Measurements from ENCODE around the gene CTSZ. TPM values are rescaled to one million over a fixed set of nuclear protein-coding genes. Genes with fewer than 3 reads are reported as not detected.

Gene CTSZ
- total RNA-seq, 1 experiment from 2014 or later = 194 TPM

- Histone ChIP-seq H3K27ac (no peak overlapping the region), H3K4me1 (replicated peaks; ENCODE audit: insufficient read depth) (peaks cover 20% of the 10 kb centered on the region), H3K27me3 (ENCODE audit: insufficient read depth, low read depth) (no peaks in the 10 kb centered on the region), H3K36me3 (ENCODE audit: low read depth) (peaks cover 9% of the 10 kb centered on the region; the same call in 1 of the 2 replicates), H3F3A (ENCODE audit: insufficient read depth, low read depth) (peaks cover 2% of the 10 kb centered on the region), H3K9me2 (ENCODE audit: insufficient read depth) (no peaks in the 10 kb centered on the region), H3K79me2 (ENCODE audit: low read depth) (peaks cover 19% of the 10 kb centered on the region), H2AFZ (no peak overlapping the region), H4K20me1 (ENCODE audit: insufficient read depth) (peaks cover 6% of the 10 kb centered on the region; the same call in 1 of the 2 replicates), H3K9me3 (ENCODE audit: insufficient read depth, low read depth) (no peaks in the 10 kb centered on the region), H3K4me2 (no peak overlapping the region), H3K4me3 (no peak overlapping the region)
- no TSS peak for BruUV-seq (replicated peaks)
- TF ChIP-seq, protein P1, sequence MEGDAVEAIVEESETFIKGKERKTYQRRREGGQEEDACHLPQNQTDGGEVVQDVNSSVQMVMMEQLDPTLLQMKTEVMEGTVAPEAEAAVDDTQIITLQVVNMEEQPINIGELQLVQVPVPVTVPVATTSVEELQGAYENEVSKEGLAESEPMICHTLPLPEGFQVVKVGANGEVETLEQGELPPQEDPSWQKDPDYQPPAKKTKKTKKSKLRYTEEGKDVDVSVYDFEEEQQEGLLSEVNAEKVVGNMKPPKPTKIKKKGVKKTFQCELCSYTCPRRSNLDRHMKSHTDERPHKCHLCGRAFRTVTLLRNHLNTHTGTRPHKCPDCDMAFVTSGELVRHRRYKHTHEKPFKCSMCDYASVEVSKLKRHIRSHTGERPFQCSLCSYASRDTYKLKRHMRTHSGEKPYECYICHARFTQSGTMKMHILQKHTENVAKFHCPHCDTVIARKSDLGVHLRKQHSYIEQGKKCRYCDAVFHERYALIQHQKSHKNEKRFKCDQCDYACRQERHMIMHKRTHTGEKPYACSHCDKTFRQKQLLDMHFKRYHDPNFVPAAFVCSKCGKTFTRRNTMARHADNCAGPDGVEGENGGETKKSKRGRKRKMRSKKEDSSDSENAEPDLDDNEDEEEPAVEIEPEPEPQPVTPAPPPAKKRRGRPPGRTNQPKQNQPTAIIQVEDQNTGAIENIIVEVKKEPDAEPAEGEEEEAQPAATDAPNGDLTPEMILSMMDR (conservative IDR thresholded peaks at IDR 0.05) = no peak
- TF ChIP-seq EZH2 (IDR thresholded peaks at IDR 0.05; ENCODE audit: low read depth) = no peak
- intact Hi-C loops (cut with micrococcal nuclease; ENCODE audit: unreplicated experiment) = no loop called here
- DNase-seq = no peak
- ChIA-PET CTCF (no interaction called here), POLR2A (ENCODE audit: unreplicated experiment) (no interaction called here)
These were observed 4.1 kb downstream of the CTSZ start for GRCh38 chr20:59002874-59003399.

GRCh38 chr20:59002388-59002787 lies 4.7 kb downstream of the CTSZ start:
- no peak for TF ChIP-seq EZH2 (IDR thresholded peaks at IDR 0.05; ENCODE audit: low read depth)
- TF ChIP-seq, protein P1 (conservative IDR thresholded peaks at IDR 0.05) = no peak
- peaks cover 15% of the 10 kb centered on the region for H3K4me1 ChIP-seq (replicated peaks; ENCODE audit: insufficient read depth)
- H3K9me3 ChIP-seq (ENCODE audit: insufficient read depth, low read depth) = no peaks in the 10 kb centered on the region
- DNase-seq = no peak
- ChIA-PET POLR2A (ENCODE audit: unreplicated experiment) (no interaction called here), CTCF (no interaction called here)
- H3K36me3 ChIP-seq (ENCODE audit: low read depth) = peaks cover 9% of the 10 kb centered on the region
- H3K4me3 ChIP-seq = no peak overlapping the region
- H4K20me1 ChIP-seq (ENCODE audit: insufficient read depth) = peaks cover 6% of the 10 kb centered on the region; the same call in 1 of the 2 replicates
- no peaks in the 10 kb centered on the region for H3K9me2 ChIP-seq (ENCODE audit: insufficient read depth)
- intact Hi-C loops (cut with micrococcal nuclease; ENCODE audit: unreplicated experiment) = no loop called here
- no peak overlapping the region for H2AFZ ChIP-seq
- H3K27ac ChIP-seq = no peak overlapping the region
- BruUV-seq (replicated peaks) = no TSS peak
- peaks cover 6% of the 10 kb centered on the region for H3F3A ChIP-seq (ENCODE audit: insufficient read depth, low read depth)
- H3K4me2 ChIP-seq = no peak overlapping the region
- H3K27me3 ChIP-seq (ENCODE audit: insufficient read depth, low read depth) = no peaks in the 10 kb centered on the region
- H3K79me2 ChIP-seq (ENCODE audit: low read depth) = peaks cover 19% of the 10 kb centered on the region

DNA sequence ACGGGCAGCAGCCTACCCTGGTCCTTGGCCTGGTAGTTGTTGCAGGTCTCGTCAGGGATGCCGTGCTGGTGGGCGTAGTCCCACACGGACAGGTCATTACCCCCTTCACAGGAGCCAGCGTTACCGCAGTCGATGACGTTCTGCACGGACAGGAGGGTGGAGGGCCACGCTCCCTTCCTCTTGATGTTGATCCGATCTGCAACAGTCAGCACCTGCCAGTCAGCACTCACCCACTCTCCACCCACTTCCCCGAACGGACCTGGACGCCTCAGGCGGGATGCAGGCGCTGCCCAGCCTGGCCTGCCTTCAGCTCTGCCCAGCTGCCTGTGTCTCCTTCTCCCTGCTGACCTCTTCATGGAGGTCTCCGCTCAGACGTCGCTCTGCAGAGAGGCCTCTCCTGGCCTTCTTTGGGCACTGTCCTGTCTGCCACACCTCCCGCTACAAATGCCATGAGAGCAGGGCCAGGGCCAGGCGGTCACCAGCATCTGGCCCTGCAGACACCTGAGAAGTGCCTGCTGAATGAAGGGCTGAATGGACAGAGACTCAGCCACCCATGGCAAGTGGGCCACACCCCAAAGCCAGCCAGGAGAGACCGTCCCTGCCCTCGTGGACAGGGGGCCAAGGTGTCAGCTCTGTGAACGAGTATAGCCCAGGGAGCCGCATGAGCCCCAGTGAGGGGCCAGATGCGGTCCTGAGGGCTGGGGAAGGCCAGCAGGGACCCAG lies 5.4 kb downstream of the CTSZ start:
- Histone ChIP-seq H3K4me2 (no peak overlapping the region), H3K9me2 (ENCODE audit: insufficient read depth) (no peaks in the 10 kb centered on the region), H3K79me2 (ENCODE audit: low read depth) (peaks cover 17% of the 10 kb centered on the region), H3F3A (ENCODE audit: insufficient read depth, low read depth) (peaks cover 14% of the 10 kb centered on the region), H4K20me1 (ENCODE audit: insufficient read depth) (peaks cover 6% of the 10 kb centered on the region; the same call in 1 of the 2 replicates), H2AFZ (no peak overlapping the region), H3K4me3 (no peak overlapping the region), H3K27me3 (ENCODE audit: insufficient read depth, low read depth) (no peaks in the 10 kb centered on the region), H3K9me3 (ENCODE audit: insufficient read depth, low read depth) (no peaks in the 10 kb centered on the region), H3K4me1 (replicated peaks; ENCODE audit: insufficient read depth) (peaks cover 13% of the 10 kb centered on the region), H3K36me3 (ENCODE audit: low read depth) (peaks cover 11% of the 10 kb centered on the region), H3K27ac (no peak overlapping the region)
- ChIA-PET POLR2A (ENCODE audit: unreplicated experiment) (no interaction called here), CTCF (no interaction called here)
- no TSS peak for BruUV-seq (replicated peaks)
- intact Hi-C loops (cut with micrococcal nuclease; ENCODE audit: unreplicated experiment) = no loop called here
- DNase-seq = no peak
- TF ChIP-seq, protein P1 (conservative IDR thresholded peaks at IDR 0.05) = no peak
- no peak for TF ChIP-seq EZH2 (IDR thresholded peaks at IDR 0.05; ENCODE audit: low read depth)

Measured in PC-9 (cell line).